HCT116 (cell line): Measurements from ENCODE around the gene RNASEH2B. TPM values are rescaled to one million over a fixed set of nuclear protein-coding genes. Genes with fewer than 3 reads are reported as not detected.

Source experiments
- ATAC-seq: fragments of 200-7000 bp; cut with Tn5 transposase; 2 replicates; pipeline ENCODE4 v1.9.1; 2020; ENCODE audit warnings: mild to moderate bottlenecking, moderate library complexity
- BruUV-seq: library from RNA; stranded (reverse); fragments of 400-500 nt; replicated peaks from 2 replicates; lab custom pipeline; 2021; lab: Mats Ljungman, UMichigan
- CTCF ChIA-PET: fragments of 300-600 bp; sonication (Branson Sonifier 250); formaldehyde crosslinking; loops from one replicate; lab custom pipeline; 2021; ENCODE audit warnings: antibody characterized with exemption; lab: Charles Lee
- POLR2A ChIA-PET: fragments of 300-600, 350-600 bp; sonication (Branson Sonifier 250); formaldehyde crosslinking; loops from one replicate; lab custom pipeline; 2021; ENCODE audit warnings: antibody characterized with exemption; lab: Charles Lee
- RAD21 ChIA-PET, 2 experiments: fragments of 300-600 bp; sonication (Branson Sonifier 250); formaldehyde crosslinking; loops; one replicate each; lab custom pipeline; 2023; ENCODE audit warnings: low total read pairs in 2 of 2; ENCODE audit not compliant: uncharacterized antibody in 2 of 2, unreplicated experiment in 2 of 2, low non-redundant PET in 1 of 2; lab: Charles Lee
- DNase-seq: peaks from one replicate; pipeline ENCODE4 v3.0.0-alpha.2; 2010; ENCODE audit warnings: low read depth, low spot score
- H2AFZ ChIP-seq: fragments of 200-600 bp; shearing (Covaris generic), sonication (generic); 2 replicates; pipeline ENCODE4 v1.6.1; 2017; ENCODE audit warnings: low read depth, mixed run types, mixed read lengths, antibody characterized with exemption, low read length; ENCODE audit not compliant: poor library complexity, severe bottlenecking
- H3K27ac ChIP-seq: 2 replicates; pipeline ENCODE4 v1.5.1; 2012; ENCODE audit warnings: low read depth, low read length
- H3K27me3 ChIP-seq: fragments of 200-600 bp; sonication (generic); 2 replicates; pipeline ENCODE4 v1.6.1; 2016; ENCODE audit warnings: mixed run types, low read length, mixed read lengths; ENCODE audit not compliant: insufficient read depth
- H3K36me3 ChIP-seq, 2 experiments: fragments of 200-500 bp in 1 of 2; fragments of 200-600 bp in 1 of 2; sonication (Bioruptor generic) in 1 of 2; sonication (generic) in 1 of 2; 2 replicates each; pipeline versions ENCODE4 v1.5.1 to v1.6.1; 2014 to 2016; ENCODE audit warnings: low read length in 2 of 2, inconsistent platforms in 1 of 2, mixed read lengths in 1 of 2, mixed run types in 1 of 2; ENCODE audit not compliant: insufficient read depth in 2 of 2, control insufficient read depth in 1 of 2
- H3K4me1 ChIP-seq, 2 experiments: fragments of 200-600 bp in 1 of 2; sonication (generic) in 1 of 2; 2 replicates each; pipeline versions ENCODE4 v1.5.1 to v1.6.1; 2012 to 2017; ENCODE audit warnings: low read length in 2 of 2, inconsistent platforms in 1 of 2, mild to moderate bottlenecking in 1 of 2, mixed read lengths in 1 of 2, mixed run types in 1 of 2, moderate library complexity in 1 of 2; ENCODE audit not compliant: insufficient read depth in 2 of 2, control insufficient read depth in 1 of 2
- H3K4me2 ChIP-seq: fragments of 200-600 bp; sonication (generic); 2 replicates; pipeline ENCODE4 v1.6.1; 2017; ENCODE audit warnings: mixed run types, low read length, mixed read lengths
- H3K4me3 ChIP-seq, 2 experiments: fragments of 200-600 bp in 1 of 2; sonication (generic) in 1 of 2; replicated peaks in 1 of 2; 2 replicates each; pipeline ENCODE4 v1.5.1; 2011 to 2016; ENCODE audit warnings: low read length in 2 of 2, control low read depth in 1 of 2, low read depth in 1 of 2, mild to moderate bottlenecking in 1 of 2, mixed read lengths in 1 of 2, mixed run types in 1 of 2
- H3K79me2 ChIP-seq: fragments of 200-600 bp; sonication (generic); 2 replicates; pipeline ENCODE4 v1.6.1; 2017; ENCODE audit warnings: mild to moderate bottlenecking, mixed run types, low read length, moderate library complexity, mixed read lengths; ENCODE audit not compliant: insufficient read depth
- H3K9ac ChIP-seq: fragments of 200-600 bp; sonication (generic); 2 replicates; pipeline ENCODE4 v1.6.1; 2016; ENCODE audit warnings: low read length, mixed read lengths
- H3K9me2 ChIP-seq: fragments of 200-600 bp; sonication (generic), shearing (Covaris generic); 2 replicates; pipeline ENCODE4 v1.6.1; 2017; ENCODE audit warnings: mixed run types, mild to moderate bottlenecking, moderate library complexity; ENCODE audit not compliant: insufficient read depth
- H3K9me3 ChIP-seq, 2 experiments: fragments of 200-500 bp in 1 of 2; fragments of 200-600 bp in 1 of 2; sonication (Bioruptor generic) in 1 of 2; sonication (generic) in 1 of 2; 2 replicates each; pipeline ENCODE4 v1.6.1; 2014 to 2017; ENCODE audit warnings: low read length in 2 of 2, mixed read lengths in 2 of 2, inconsistent platforms in 1 of 2, low read depth in 1 of 2, mild to moderate bottlenecking in 1 of 2, mixed run types in 1 of 2, moderate library complexity in 1 of 2; ENCODE audit not compliant: control insufficient read depth in 1 of 2, insufficient read depth in 1 of 2
- H4K20me1 ChIP-seq: fragments of 200-600 bp; sonication (generic), shearing (Covaris generic); 2 replicates; pipeline ENCODE4 v1.6.1; 2017; ENCODE audit warnings: mixed run types, mild to moderate bottlenecking, moderate library complexity; ENCODE audit not compliant: insufficient read depth
- EZH2phosphoT487 ChIP-seq: fragments of 200-600 bp; IDR thresholded peaks from 2 replicates; pipeline ENCODE4 v1.6.1; 2018; ENCODE audit warnings: antibody characterized with exemption, borderline replicate concordance
- FOSL1 ChIP-seq: IDR thresholded peaks from 2 replicates; pipeline ENCODE4 v1.6.1; 2012; ENCODE audit warnings: low read depth
- JUND ChIP-seq: IDR thresholded peaks from 2 replicates; pipeline ENCODE4 v1.6.1; 2012
- POLR2A ChIP-seq: IDR thresholded peaks from 2 replicates; pipeline ENCODE4 v1.7.0; 2011; ENCODE audit warnings: borderline replicate concordance; ENCODE audit not compliant: insufficient read depth, insufficient read length; ENCODE audit errors: extremely low read depth
- RAD21 ChIP-seq: IDR thresholded peaks from 2 replicates; pipeline ENCODE4 v1.6.1; 2012; ENCODE audit warnings: low read depth, mild to moderate bottlenecking
- SIN3A ChIP-seq: IDR thresholded peaks from 2 replicates; pipeline ENCODE4 v1.6.1; 2012; ENCODE audit warnings: low read depth
- SP1 ChIP-seq: IDR thresholded peaks from 2 replicates; pipeline ENCODE4 v1.6.1; 2012; ENCODE audit warnings: low read depth
- SRF ChIP-seq: IDR thresholded peaks from 2 replicates; pipeline ENCODE4 v1.6.1; 2012; ENCODE audit warnings: low read depth
- TCF7L2 ChIP-seq: IDR thresholded peaks from 2 replicates; pipeline ENCODE4 v1.7.0; 2011; ENCODE audit warnings: borderline replicate concordance, inconsistent platforms; ENCODE audit not compliant: insufficient read depth, insufficient read length; ENCODE audit errors: extremely low read depth
- ZFX ChIP-seq: fragments of 450-650 bp; IDR thresholded peaks from 2 replicates; pipeline ENCODE4 v1.6.1; 2017
- ZNF274 ChIP-seq: fragments of 200-500 bp; sonication (Bioruptor generic); IDR thresholded peaks from 2 replicates; pipeline ENCODE4 v1.6.1; 2014; ENCODE audit warnings: mild to moderate bottlenecking, low read depth, low read length, inconsistent platforms
- intact Hi-C: fragments of 100-400 bp; cut with micrococcal nuclease; formaldehyde crosslinking; loops from 2 replicates; pipeline ENCODE4 v1.10.0; 2022
- total RNA-seq: library from RNA; stranded (reverse); gene quantifications from one replicate; pipeline ENCODE4 v1.2.1, GENCODE V29; 2021; ENCODE audit not compliant: unreplicated experiment
- TF ChIP-seq, protein P1 (sequence below): IDR thresholded peaks from 2 replicates; pipeline ENCODE4 v1.6.1; 2012
- TF ChIP-seq, protein P2 (sequence below): IDR thresholded peaks from 2 replicates; pipeline ENCODE4 v1.6.1; 2011; ENCODE audit warnings: mild to moderate bottlenecking, low read length, moderate library complexity; ENCODE audit not compliant: insufficient replicate concordance; ENCODE audit errors: extremely low read depth

Gene RNASEH2B
- total RNA-seq, 1 experiment from 2014 or later: 41.3 TPM

DNA sequence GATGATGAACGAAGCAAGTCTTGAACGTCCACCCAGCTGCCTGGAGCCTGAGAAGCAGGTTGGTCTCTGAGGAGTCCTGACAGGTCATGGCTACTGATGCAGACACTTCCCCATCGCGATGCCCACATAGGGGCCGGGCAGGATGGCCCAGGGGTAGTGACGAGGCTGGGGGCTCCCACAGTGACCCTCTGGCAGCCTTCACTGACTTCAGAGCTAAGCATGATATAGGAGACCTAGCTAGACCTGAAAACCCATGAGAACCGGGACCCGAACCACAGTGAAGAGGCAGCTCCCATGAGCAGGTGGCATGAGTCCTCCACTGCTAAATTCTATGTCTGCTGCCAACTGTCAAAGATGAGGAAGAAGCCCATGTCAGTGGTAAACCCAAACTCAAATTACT lies 91.7 kb downstream of the RNASEH2B start:
- H3K9me2 ChIP-seq: no peaks in the 10 kb centered on the region
- H3K36me3 ChIP-seq: no peaks in the 10 kb centered on the region
- no peaks in the 10 kb centered on the region for H4K20me1 ChIP-seq
- TF ChIP-seq POLR2A (no peak), ZNF274 (no peak), SIN3A (no peak), RAD21 (no peak), TCF7L2 (no peak), SP1 (no peak), JUND (no peak), ZFX (no peak), EZH2phosphoT487 (no peak)
- TF ChIP-seq, protein P1, sequence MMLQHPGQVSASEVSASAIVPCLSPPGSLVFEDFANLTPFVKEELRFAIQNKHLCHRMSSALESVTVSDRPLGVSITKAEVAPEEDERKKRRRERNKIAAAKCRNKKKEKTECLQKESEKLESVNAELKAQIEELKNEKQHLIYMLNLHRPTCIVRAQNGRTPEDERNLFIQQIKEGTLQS: no peak
- DNase-seq: no peak
- H3K27me3 ChIP-seq: no peaks in the 10 kb centered on the region
- ChIA-PET CTCF (no interaction called here), RAD21 (no interaction called here), POLR2A (no interaction called here)
- no peak overlapping the region for H3K4me2 ChIP-seq
- H3K9ac ChIP-seq: no peak overlapping the region
- no peaks in the 10 kb centered on the region for H3K79me2 ChIP-seq
- H3K9me3 ChIP-seq: no peaks in the 10 kb centered on the region
- no peak overlapping the region for H2AFZ ChIP-seq
- no peak for ATAC-seq
- no peak overlapping the region for H3K27ac ChIP-seq
- BruUV-seq: no TSS peak
- H3K4me1 ChIP-seq: no peaks in the 10 kb centered on the region
- no peak overlapping the region for H3K4me3 ChIP-seq
- intact Hi-C loops: no loop called here

DNA sequence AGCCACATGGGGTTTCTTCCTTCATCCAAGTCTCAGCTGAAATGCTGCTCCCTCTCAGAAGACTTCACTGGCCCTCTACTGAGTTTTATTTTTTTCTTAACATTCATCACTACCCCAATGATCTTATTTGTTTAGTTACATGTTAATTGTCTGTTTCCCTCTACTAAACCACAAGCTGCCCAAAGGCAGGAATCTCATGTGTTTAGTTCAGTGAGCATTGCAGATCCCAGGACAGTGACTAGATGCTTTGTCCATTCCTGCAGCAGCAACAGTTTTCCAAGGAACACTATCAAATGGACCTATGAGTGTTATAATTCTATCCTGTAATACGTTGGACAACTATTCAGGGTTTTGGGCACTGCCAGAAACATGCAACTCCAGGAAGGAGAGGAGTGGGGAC lies 93.1 kb downstream of the RNASEH2B start:
- H3K9me2 ChIP-seq: no peaks in the 10 kb centered on the region
- DNase-seq (no peak), ATAC-seq (no peak)
- H4K20me1 ChIP-seq: no peaks in the 10 kb centered on the region
- H2AFZ ChIP-seq: no peak overlapping the region
- no peaks in the 10 kb centered on the region for H3K9me3 ChIP-seq
- ChIA-PET RAD21 (no interaction called here), CTCF (no interaction called here), POLR2A (no interaction called here)
- no peak overlapping the region for H3K4me3 ChIP-seq
- no peak overlapping the region for H3K4me2 ChIP-seq
- H3K4me1 ChIP-seq: no peaks in the 10 kb centered on the region
- intact Hi-C loops: no loop called here
- no peaks in the 10 kb centered on the region for H3K27me3 ChIP-seq
- TF ChIP-seq, protein P1: no peak
- TF ChIP-seq TCF7L2 (no peak), FOSL1 (no peak), POLR2A (no peak), SRF (no peak)
- TF ChIP-seq, protein P2, sequence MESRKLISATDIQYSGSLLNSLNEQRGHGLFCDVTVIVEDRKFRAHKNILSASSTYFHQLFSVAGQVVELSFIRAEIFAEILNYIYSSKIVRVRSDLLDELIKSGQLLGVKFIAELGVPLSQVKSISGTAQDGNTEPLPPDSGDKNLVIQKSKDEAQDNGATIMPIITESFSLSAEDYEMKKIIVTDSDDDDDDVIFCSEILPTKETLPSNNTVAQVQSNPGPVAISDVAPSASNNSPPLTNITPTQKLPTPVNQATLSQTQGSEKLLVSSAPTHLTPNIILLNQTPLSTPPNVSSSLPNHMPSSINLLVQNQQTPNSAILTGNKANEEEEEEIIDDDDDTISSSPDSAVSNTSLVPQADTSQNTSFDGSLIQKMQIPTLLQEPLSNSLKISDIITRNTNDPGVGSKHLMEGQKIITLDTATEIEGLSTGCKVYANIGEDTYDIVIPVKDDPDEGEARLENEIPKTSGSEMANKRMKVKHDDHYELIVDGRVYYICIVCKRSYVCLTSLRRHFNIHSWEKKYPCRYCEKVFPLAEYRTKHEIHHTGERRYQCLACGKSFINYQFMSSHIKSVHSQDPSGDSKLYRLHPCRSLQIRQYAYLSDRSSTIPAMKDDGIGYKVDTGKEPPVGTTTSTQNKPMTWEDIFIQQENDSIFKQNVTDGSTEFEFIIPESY: no peak
- no TSS peak for BruUV-seq
- no peak overlapping the region for H3K9ac ChIP-seq
- no peak overlapping the region for H3K27ac ChIP-seq
- no peaks in the 10 kb centered on the region for H3K36me3 ChIP-seq
- H3K79me2 ChIP-seq: no peaks in the 10 kb centered on the region
